HG03103 (cell line): Measurements from ENCODE around the gene TNRC6A.
"Not testable (repeated sequence)": the region's sequence is repeated elsewhere in the genome, so short reads cannot be mapped to it uniquely, and the experiment has no call there.

Source experiments
- ATAC-seq: cut with Tn5 transposase; IDR thresholded peaks from one replicate; pipeline ENCODE4 v1.9.1; 2021; ENCODE audit warnings: low read depth; ENCODE audit not compliant: unreplicated experiment

TNRC6A gene

DNA sequence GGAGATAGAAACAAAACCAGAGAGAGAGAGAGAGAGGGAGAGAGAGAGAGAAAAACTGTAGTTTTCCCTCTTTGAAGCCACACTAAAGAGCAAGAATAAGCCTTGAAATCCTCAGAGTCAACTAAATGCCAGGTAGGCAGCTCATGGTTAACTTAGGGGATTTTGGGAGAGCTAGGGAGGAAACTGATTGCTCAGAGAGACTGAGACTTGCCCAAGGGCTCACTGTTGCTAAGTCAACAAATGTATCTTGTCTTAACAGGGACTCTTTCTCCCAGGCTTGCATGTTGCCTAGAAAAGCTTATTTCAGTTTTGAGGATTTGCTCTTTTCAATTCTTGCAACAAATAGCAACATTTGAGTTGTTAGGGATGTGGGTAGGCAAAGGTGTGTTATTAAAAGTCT lies 111.8 kb downstream of the TNRC6A start:
- ATAC-seq, result no peak

- ATAC-seq, result no peak
Observed at GRCh38 chr16:24844101-24845030, 114.9 kb downstream of the TNRC6A start.

DNA sequence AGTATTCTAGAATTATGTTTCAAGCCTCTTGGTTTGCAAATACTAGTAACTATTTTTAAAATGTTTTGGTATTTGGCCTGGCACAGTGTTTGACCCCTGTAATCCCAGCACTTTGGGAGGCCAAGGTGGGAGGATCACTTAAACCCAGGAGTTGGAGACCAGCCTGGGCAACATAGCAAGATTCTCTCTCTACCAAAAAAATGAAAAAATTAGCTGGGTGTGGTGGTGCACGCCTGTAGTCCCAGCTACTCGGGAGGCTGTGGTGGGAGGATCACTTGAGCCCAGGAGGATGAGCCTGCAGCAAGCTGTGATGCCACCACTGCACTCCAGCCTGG lies 115.5 kb downstream of the TNRC6A start:
- not testable (repeated sequence) for ATAC-seq

DNA sequence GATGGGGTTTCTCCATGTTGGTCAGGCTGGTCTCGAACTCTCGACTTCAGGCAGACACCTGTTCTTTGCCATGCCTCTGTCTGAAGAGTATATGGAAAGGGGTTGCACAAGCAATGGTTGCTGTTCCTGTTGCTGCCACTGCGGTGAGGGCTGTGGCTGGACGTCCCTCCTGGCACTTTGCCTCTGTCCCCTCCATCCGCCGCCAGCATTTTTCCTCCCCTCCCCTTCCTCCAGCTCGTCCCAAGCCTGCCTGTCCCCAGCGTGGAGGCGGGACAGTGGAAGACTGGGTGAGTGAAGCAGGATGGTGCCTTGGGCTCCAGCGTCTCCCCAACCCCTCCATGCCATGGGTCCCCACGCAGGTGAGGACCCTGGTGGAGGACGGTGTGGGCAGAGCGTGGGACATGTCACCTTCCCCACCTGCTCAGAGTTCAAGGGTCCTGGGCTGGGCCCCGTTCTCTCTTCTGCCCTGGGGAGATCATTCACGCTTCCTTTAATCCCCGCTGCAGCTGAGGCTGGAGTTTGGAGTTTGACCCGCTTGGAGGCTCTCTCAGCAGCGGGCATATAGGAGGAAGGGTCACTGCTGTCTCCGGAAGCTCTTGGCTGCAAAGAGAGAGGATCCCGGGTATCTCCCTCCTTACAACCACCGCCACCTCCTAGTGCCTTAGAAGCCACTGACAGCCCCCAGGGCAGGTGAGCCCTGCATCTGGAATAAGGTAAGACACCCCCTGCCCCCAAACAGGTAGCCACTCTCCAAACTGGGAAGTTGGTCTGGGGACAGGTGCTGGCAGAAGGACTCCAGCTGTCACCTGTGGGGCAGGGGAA lies 116.5 kb downstream of the TNRC6A start, which contains the start of gene SLC5A11:
Gene SLC5A11 (plus strand): TSS at position 238 of the 822 bp plus-strand sequence. CDS start 12,681 bp downstream, outside the sequence.
- ATAC-seq, result no peak

DNA sequence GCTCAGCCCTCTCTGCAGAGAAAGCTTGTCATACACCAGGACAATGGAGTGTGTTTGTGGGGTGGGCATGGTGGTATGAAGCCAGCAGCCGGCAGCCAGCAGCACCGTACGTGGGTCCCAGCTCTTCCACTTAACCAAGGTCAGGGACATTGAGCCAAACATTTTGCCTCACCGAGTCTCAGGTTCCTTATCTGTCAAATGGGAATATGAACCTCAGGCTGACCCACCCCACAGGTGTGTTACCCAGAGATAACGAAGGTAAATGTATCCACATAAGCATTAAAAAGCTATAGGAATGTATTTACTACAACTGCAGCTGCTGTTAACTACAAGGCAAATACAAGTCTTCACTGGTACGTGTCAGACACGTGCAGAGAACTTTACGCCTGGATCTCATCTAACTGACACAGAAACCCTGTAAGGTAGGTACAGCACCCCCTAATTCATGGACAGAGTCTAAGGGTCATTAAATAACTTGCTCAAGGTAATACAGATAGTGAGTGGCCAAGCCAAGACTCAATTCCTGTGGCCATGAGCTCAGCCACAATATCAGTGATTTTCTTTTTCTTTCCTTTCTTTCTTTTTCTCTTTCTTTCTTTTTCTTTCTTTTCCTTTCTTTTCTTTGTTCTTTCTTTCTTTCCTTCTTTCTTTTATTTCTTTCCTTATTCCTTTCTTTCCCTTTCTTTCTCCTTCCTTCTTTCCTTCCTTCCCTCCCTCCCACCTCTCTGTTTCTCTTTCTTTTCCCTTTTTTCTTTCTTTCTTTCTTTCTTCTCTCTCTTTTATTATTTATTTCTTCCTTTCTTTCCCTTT lies 117.3 kb downstream of the TNRC6A start:
- ATAC-seq, result no peak

GRCh38 chr16:24847358-24847664 lies 117.9 kb downstream of the TNRC6A start:
- ATAC-seq, result no peak

GRCh38 chr16:24848065-24848464 lies 118.6 kb downstream of the TNRC6A start:
- no peak for ATAC-seq

DNA sequence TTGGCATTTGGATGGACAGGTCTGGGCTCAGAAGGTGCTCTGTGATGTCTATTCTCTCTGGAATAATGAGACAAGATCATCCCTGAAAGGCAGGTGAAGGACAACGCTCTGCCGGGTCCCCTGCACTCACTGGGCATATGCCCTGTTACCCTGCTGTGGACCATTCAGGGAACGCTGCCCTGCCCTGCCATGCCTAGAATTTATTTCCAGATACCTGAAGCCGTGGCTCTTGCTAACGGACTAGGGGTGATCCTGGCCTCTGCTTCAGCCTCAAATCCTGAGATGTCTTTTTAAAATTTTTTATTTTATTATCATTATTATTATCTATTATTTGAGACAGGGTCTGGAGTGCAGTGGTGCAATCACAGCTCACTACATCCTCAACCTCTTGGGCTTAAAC lies 120.2 kb downstream of the TNRC6A start:
- ATAC-seq, result no peak

- no peak for ATAC-seq
Observed at GRCh38 chr16:24850289-24850938, 121.0 kb downstream of the TNRC6A start.

- ATAC-seq, result no peak
Observed at GRCh38 chr16:24851700-24852099, 122.2 kb downstream of the TNRC6A start.

GRCh38 chr16:24852281-24852721 lies 122.8 kb downstream of the TNRC6A start:
- ATAC-seq, result no peak

DNA sequence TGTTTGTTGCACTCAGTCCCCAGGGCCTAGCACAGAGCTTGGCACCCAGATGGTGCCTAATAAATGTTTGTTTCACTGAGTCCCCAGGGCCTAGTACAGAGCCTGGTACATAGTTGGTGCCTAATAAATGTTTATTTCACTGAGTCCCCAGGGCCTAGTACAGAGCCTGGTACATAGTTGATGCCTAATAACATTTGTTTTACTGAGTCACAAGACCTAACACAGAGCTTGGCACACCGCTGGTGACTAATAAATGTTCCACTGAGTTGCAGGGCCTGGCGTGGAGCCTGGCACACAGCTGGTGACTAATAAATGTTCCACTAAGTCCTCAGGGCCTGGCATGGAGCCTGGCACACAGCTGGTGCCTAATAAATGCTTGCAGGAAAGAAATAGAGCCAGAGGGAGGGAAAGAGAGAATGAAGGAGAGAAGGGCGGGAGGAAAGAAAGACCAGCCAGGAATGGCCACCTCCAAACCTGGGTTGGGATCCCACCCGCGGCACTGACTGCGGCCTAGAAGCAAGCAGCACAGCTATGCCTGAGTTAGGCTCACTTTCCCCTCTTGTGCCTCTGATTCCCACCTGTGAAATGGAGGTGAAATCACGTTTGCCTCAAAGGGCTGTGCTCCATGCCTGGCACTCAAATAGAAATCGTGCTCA lies 123.8 kb downstream of the TNRC6A start:
- no peak for ATAC-seq

DNA sequence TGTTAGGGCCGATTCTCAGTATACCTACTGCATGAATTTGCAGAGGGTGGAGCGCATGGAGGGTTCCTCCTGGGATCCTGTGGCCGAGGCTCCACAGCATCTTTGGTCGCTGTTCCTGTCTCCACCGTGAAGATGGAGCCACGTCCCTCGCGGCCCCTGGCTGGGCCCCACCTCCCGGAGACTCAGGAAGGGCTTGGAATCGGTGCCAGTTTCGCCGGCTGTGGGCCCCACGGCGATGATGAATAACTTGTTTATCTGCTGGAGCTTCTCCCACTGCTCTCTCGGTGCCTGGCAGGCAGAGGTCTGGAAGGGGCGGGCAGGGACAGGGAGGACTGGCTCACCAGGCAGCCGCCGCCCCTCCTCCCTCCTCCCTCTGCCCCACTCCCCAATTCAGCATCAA lies 124.4 kb downstream of the TNRC6A start:
- ATAC-seq, result no peak

DNA sequence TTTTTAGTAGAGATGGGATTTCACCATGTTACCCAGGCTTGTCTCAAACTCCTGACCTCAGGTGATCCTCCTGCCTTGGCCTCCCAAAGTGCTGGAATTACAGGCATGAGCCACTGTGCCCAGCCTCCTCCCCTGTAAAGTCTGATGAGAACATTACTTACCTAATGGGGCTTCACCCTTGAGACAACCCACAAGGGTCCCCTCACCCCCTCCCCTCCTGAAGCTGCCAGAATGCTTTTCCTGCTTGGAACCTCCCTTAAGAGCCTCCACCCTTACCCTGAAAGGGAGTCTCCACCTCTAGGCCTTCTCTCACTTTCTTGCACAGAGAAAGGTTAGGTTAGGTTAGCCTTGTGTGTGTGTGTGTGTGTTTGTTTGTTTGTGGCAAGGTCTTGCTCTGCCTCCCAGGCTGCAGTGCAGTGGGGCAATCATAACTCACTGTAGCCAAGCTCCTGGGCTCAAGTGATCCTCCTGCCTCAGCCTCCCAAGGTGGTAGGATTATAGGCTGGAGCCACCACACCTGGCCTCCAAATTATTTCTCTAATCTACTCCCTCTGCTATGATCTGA lies 125.2 kb downstream of the TNRC6A start:
- no peak for ATAC-seq

GRCh38 chr16:24855678-24856077 lies 126.2 kb downstream of the TNRC6A start:
- ATAC-seq, result no peak

DNA sequence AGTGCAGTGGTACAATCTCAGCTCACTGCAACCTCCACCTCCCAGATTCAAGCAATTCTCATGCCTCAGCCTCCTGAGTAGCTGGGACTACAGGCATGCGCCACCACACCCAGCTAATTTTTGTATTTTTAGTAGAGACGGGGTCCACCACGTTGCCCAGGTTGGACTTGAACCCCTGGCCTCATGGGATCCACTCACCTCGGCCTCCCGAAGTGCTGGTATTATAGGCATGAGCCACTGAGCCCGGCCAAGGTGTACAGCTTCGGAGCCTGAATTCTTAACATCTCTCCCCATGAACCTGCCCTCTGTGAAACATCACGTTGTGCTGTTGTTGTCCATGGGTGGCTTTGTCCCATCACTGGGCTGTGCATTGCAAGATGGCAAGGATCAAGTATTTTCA lies 127.4 kb downstream of the TNRC6A start:
- not testable (repeated sequence) for ATAC-seq

GRCh38 chr16:24858219-24859041 lies 129.0 kb downstream of the TNRC6A start:
- ATAC-seq, result no peak

DNA sequence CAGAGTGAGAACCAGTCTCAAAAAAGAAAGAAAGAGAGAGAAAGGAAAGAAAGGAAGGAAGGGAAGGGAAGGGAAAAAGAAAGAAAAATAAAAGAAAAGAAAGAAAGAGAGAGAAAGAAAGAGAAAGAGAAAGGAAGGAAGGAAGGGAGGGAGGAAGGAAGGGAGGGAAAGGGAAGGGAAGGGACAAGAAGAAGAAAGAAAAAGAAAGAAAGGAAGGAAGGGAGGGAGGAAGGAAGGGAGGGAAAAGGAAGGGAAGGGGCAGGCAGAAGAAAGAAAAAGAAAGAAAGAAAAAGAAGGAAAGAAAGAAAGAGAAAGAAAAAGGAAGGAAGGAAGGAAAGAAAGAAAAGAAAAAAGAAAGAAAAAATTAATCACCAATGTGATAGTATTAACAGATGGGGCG lies 132.0 kb downstream of the TNRC6A start:
- ATAC-seq, result no peak
